Smooth muscle cell (in vitro differentiated cells): ENCODE measurements around the gene SOWAHA. TPM values are rescaled to one million over a fixed set of nuclear protein-coding genes. Genes with fewer than 3 reads are reported as not detected.

Source experiments
- DNase-seq: peaks from one replicate; lab custom pipeline; 2025; ENCODE audit not compliant: unreplicated experiment; lab: John Stamatoyannopoulos, UW
- H2AFZ ChIP-seq: fragments of 200-600 bp; sonication (generic); 2 replicates; pipeline ENCODE4 v1.6.0; 2016; ENCODE audit warnings: antibody characterized with exemption, low read depth, mild to moderate bottlenecking
- H3F3A ChIP-seq: fragments of 200-600 bp; sonication (generic); 2 replicates; pipeline ENCODE4 v1.6.0; 2017; ENCODE audit warnings: antibody characterized with exemption, low read depth
- H3K27ac ChIP-seq: fragments of 200-600 bp; sonication (generic); 2 replicates; pipeline ENCODE4 v1.5.1; 2016; ENCODE audit warnings: low read depth, mild to moderate bottlenecking
- H3K27me3 ChIP-seq: fragments of 200-600 bp; sonication (generic); 2 replicates; pipeline ENCODE4 v1.6.1; 2016; ENCODE audit warnings: low read depth, mild to moderate bottlenecking
- H3K36me3 ChIP-seq: fragments of 200-600 bp; sonication (generic); 2 replicates; pipeline ENCODE4 v1.5.1; 2016; ENCODE audit warnings: low read depth
- H3K4me1 ChIP-seq: fragments of 200-600 bp; sonication (generic); 2 replicates; pipeline ENCODE4 v1.5.1; 2016; ENCODE audit warnings: low read depth
- H3K4me2 ChIP-seq: fragments of 200-600 bp; sonication (generic); 2 replicates; pipeline ENCODE4 v1.6.0; 2016; ENCODE audit warnings: mild to moderate bottlenecking
- H3K4me3 ChIP-seq: fragments of 200-600 bp; sonication (generic); 2 replicates; pipeline ENCODE4 v1.5.1; 2016; ENCODE audit warnings: mild to moderate bottlenecking
- H3K79me2 ChIP-seq: fragments of 200-600 bp; sonication (generic); 2 replicates; pipeline ENCODE4 v1.6.0; 2016; ENCODE audit warnings: low read depth, mild to moderate bottlenecking
- H3K9ac ChIP-seq: fragments of 200-600 bp; sonication (generic); 2 replicates; pipeline ENCODE4 v1.6.0; 2016; ENCODE audit warnings: low read depth
- H3K9me3 ChIP-seq: fragments of 200-600 bp; sonication (generic); replicated peaks from 2 replicates; pipeline ENCODE4 v1.5.1; 2016; ENCODE audit warnings: low read depth
- H4K20me1 ChIP-seq: fragments of 200-600 bp; sonication (generic); 2 replicates; pipeline ENCODE4 v1.6.0; 2016; ENCODE audit warnings: low read depth
- CTCF ChIP-seq: fragments of 200-600 bp; sonication (generic); IDR thresholded peaks from 2 replicates; pipeline ENCODE4 v1.5.1; 2017; ENCODE audit warnings: borderline replicate concordance, mild to moderate bottlenecking, antibody characterized with exemption; ENCODE audit not compliant: insufficient read depth, poor library complexity, severe bottlenecking
- WGBS: methylation state at CpG from one replicate; pipeline ENCODE4 v1.1.7; 2016; ENCODE audit warnings: low lambda C conversion rate; 5-methylcytosine and 5-hydroxymethylcytosine counted together
- polyA plus RNA-seq: library from polyadenylated mRNA; unstranded; fragments of >200 nt; fragmentation: Nextera tagmentation; extraction: Ambion mirVana; gene quantifications from 2 replicates; pipeline ENCODE4 v1.2.1, GENCODE V29; 2016
- total RNA-seq: library from RNA; depleted of rRNA; stranded (reverse); fragments of >200 nt; gene quantifications from 2 replicates; pipeline ENCODE4 v1.2.3, GENCODE V29; 2014

Gene SOWAHA
- total and polyA plus RNA-seq, 2 experiments from 2014 or later = 0.43 to 1.5 TPM

GRCh38 chr5:132778129-132778528 lies 35.0 kb upstream of the SOWAHA start:
- Histone ChIP-seq H3K9ac (no peak overlapping the region), H2AFZ (peak overlapping the region; percentile 94), H4K20me1 (peaks cover 27% of the 10 kb centered on the region), H3K27me3 (no peaks in the 10 kb centered on the region), H3K4me2 (peak overlapping the region; percentile 86), H3K36me3 (no peaks in the 10 kb centered on the region), H3K4me3 (peak overlapping the region; percentile 59), H3K79me2 (peaks cover 36% of the 10 kb centered on the region), H3F3A (no peaks in the 10 kb centered on the region), H3K4me1 (peaks cover 13% of the 10 kb centered on the region), H3K9me3 (no peaks in the 10 kb centered on the region), H3K27ac (no peak overlapping the region)
- no peak for TF ChIP-seq CTCF
- no peak for DNase-seq
- WGBS = 67% methylated on average over 4 of the region's 4 CpGs

- Histone ChIP-seq H3K27me3 (no peaks in the 10 kb centered on the region), H4K20me1 (peaks cover 20% of the 10 kb centered on the region), H3K9ac (no peak overlapping the region), H3K79me2 (peaks cover 29% of the 10 kb centered on the region), H3K4me2 (no peak overlapping the region), H3K4me1 (peaks cover 13% of the 10 kb centered on the region), H3K4me3 (no peak overlapping the region), H3K27ac (no peak overlapping the region), H3K36me3 (no peaks in the 10 kb centered on the region), H3F3A (no peaks in the 10 kb centered on the region), H2AFZ (no peak overlapping the region), H3K9me3 (no peaks in the 10 kb centered on the region)
- 89% methylated on average over 5 of the region's 5 CpGs for WGBS
- TF ChIP-seq CTCF = no peak
- no peak for DNase-seq
These were observed 34.2 kb upstream of the SOWAHA start for GRCh38 chr5:132778856-132779255.

GRCh38 chr5:132779961-132780360 lies 33.1 kb upstream of the SOWAHA start:
- Histone ChIP-seq H3K9me3 (no peaks in the 10 kb centered on the region), H4K20me1 (peaks cover 9% of the 10 kb centered on the region), H3K27ac (no peak overlapping the region), H3K27me3 (no peaks in the 10 kb centered on the region), H3K79me2 (peaks cover 18% of the 10 kb centered on the region), H2AFZ (no peak overlapping the region), H3K36me3 (no peaks in the 10 kb centered on the region), H3K9ac (no peak overlapping the region), H3K4me1 (peaks cover 13% of the 10 kb centered on the region), H3K4me3 (no peak overlapping the region), H3K4me2 (no peak overlapping the region), H3F3A (no peaks in the 10 kb centered on the region)
- WGBS = 95% methylated on average over 3 of the region's 3 CpGs
- TF ChIP-seq CTCF = no peak
- DNase-seq = no peak

- WGBS = 91% methylated on average over 1 of the region's 1 CpG
- Histone ChIP-seq H3K27me3 (no peaks in the 10 kb centered on the region), H3K36me3 (no peaks in the 10 kb centered on the region), H3F3A (no peaks in the 10 kb centered on the region), H2AFZ (no peak overlapping the region), H4K20me1 (peaks cover 2% of the 10 kb centered on the region), H3K9ac (no peak overlapping the region), H3K9me3 (no peaks in the 10 kb centered on the region), H3K27ac (no peak overlapping the region), H3K4me2 (no peak overlapping the region), H3K4me1 (peaks cover 10% of the 10 kb centered on the region), H3K79me2 (peaks cover 12% of the 10 kb centered on the region), H3K4me3 (no peak overlapping the region)
- TF ChIP-seq CTCF = no peak
- no peak for DNase-seq
These were observed 32.5 kb upstream of the SOWAHA start for GRCh38 chr5:132780577-132780976.
